AG09309 (cell line): Measurements from ENCODE around the gene KRTAP3-3.

ENCODE experiments used
- DNase-seq: peaks from one replicate; pipeline ENCODE4 v3.0.0-alpha.2; 2010; ENCODE audit warnings: low read depth
- H3K4me3 ChIP-seq: 2 replicates; pipeline ENCODE4 v1.5.1; 2011; ENCODE audit warnings: mild to moderate bottlenecking, low read depth, low read length, moderate library complexity; ENCODE audit not compliant: control insufficient read depth
- CTCF ChIP-seq: IDR thresholded peaks from 2 replicates; pipeline ENCODE4 v1.5.1; 2011; ENCODE audit warnings: mild to moderate bottlenecking, low read depth, low read length, inconsistent platforms; ENCODE audit not compliant: insufficient read depth, control insufficient read depth; ENCODE audit errors: missing control alignments

KRTAP3-3 gene

GRCh38 chr17:41015454-41015853, 21.5 kb upstream of the KRTAP3-3 start:
- H3K4me3 ChIP-seq: no peak overlapping the region
- no peak for DNase-seq
- no peak for TF ChIP-seq CTCF

GRCh38 chr17:41013606-41014005, 19.6 kb upstream of the KRTAP3-3 start:
- peak; percentile 46 for DNase-seq
- no peak for TF ChIP-seq CTCF
- no peak overlapping the region for H3K4me3 ChIP-seq

- peak; percentile 55 for DNase-seq
- TF ChIP-seq CTCF: no peak
- no peak overlapping the region for H3K4me3 ChIP-seq
Measured at GRCh38 chr17:41013181-41013580, 19.2 kb upstream of the KRTAP3-3 start.

GRCh38 chr17:41012326-41013120, 18.6 kb upstream of the KRTAP3-3 start:
- no peak for TF ChIP-seq CTCF
- no peak overlapping the region for H3K4me3 ChIP-seq
- DNase-seq: no peak

GRCh38 chr17:41010441-41010840, 16.5 kb upstream of the KRTAP3-3 start:
- TF ChIP-seq CTCF: no peak

GRCh38 chr17:41009936-41010335, 16.0 kb upstream of the KRTAP3-3 start:
- no peak for TF ChIP-seq CTCF
- DNase-seq: no peak
- no peak overlapping the region for H3K4me3 ChIP-seq

More at GRCh38 chr17:41010441-41010840, 16.5 kb upstream of the KRTAP3-3 start:
- DNase-seq: no peak
- H3K4me3 ChIP-seq: no peak overlapping the region
